GM10248 (cell line): Measurements from ENCODE around the gene HOMER3.

ENCODE experiments used
- CTCF ChIA-PET: fragments of 300-600 bp; sonication (Branson Sonifier 250); formaldehyde crosslinking; extraction: SDS; loops from one replicate; lab custom pipeline; 2021; ENCODE audit warnings: antibody characterized with exemption; lab: Yijun Ruan, JAX
- POLR2A ChIA-PET: fragments of 350-650 bp; sonication (Branson Sonifier 250); formaldehyde crosslinking; extraction: SDS; loops from one replicate; lab custom pipeline; 2020; ENCODE audit warnings: antibody characterized with exemption; lab: Yijun Ruan, JAX
- DNase-seq: peaks from one replicate; pipeline ENCODE4 v3.0.0; 2012; ENCODE audit errors: extremely low spot score
- CTCF ChIP-seq: IDR thresholded peaks from 2 replicates; pipeline ENCODE4 v1.5.1; 2012; ENCODE audit warnings: mild to moderate bottlenecking, low read depth; ENCODE audit errors: extremely low read depth, missing control alignments, control extremely low read depth

Gene HOMER3

GRCh38 chr19:18900700-18901481, 40.1 kb downstream of the HOMER3 start:
- CTCF ChIA-PET, result interaction anchor here (1.7 kb wide), 1 partner anchor 451 kb away, joined by 4 read pairs; no protein-coding TSS in a partner anchor
- no peak for DNase-seq
- no peak for TF ChIP-seq CTCF
- POLR2A ChIA-PET, result no interaction called here

GRCh38 chr19:18899624-18900560, 41.1 kb downstream of the HOMER3 start:
- ChIA-PET POLR2A (no interaction called here), CTCF (interaction anchor here (1.7 kb wide), 1 partner anchor 450 kb away, joined by 4 read pairs; no protein-coding TSS in a partner anchor)
- no peak for DNase-seq
- TF ChIP-seq CTCF, result no peak

GRCh38 chr19:18898607-18899408, 42.2 kb downstream of the HOMER3 start:
- no peak for TF ChIP-seq CTCF
- CTCF ChIA-PET, result interaction anchor here (1.7 kb wide), 1 partner anchor 449 kb away, joined by 4 read pairs; no protein-coding TSS in a partner anchor
- no peak for DNase-seq
- POLR2A ChIA-PET, result interaction anchor here (1.5 kb wide), 1 partner anchor 20 kb away, joined by 3 read pairs; the partner anchor contains the start of genes COPE and DDX49

GRCh38 chr19:18898081-18898606, 42.9 kb downstream of the HOMER3 start:
- POLR2A ChIA-PET, result interaction anchor here (0.6 to 1.5 kb wide), 2 partner anchors 21 to 107 kb away, joined by 3 to 4 read pairs; partner anchors contain the start of genes COPE and DDX49
- TF ChIP-seq CTCF, result no peak
- DNase-seq, result no peak
- CTCF ChIA-PET, result no interaction called here

- CTCF ChIA-PET, result interaction anchor here (0.6 kb wide), 1 partner anchor 78 kb away, joined by 3 read pairs; no protein-coding TSS in a partner anchor
These were observed 43.7 kb downstream of the HOMER3 start for GRCh38 chr19:18897094-18898029.

More at GRCh38 chr19:18897094-18898029, 43.7 kb downstream of the HOMER3 start:
- DNase-seq, result no peak
- TF ChIP-seq CTCF, result no peak
- POLR2A ChIA-PET, result interaction anchor here (0.6 to 1.5 kb wide), 2 partner anchors 22 to 106 kb away, joined by 3 to 4 read pairs; partner anchors contain the start of genes COPE and DDX49
